Epithelial cell of esophagus (primary cell): ENCODE data around the gene STK25.

Experiments used
- DNase-seq: peaks from one replicate; pipeline ENCODE4 v3.0.0; 2010; ENCODE audit warnings: low read depth
- H3K4me3 ChIP-seq: 2 replicates; pipeline ENCODE4 v1.5.1; 2011; ENCODE audit warnings: mild to moderate bottlenecking, low read length, control low read depth
- CTCF ChIP-seq: IDR thresholded peaks from 2 replicates; pipeline ENCODE4 v1.5.1; 2011; ENCODE audit warnings: low read depth, mild to moderate bottlenecking, low read length, control low read depth, inconsistent platforms; ENCODE audit not compliant: insufficient read depth; ENCODE audit errors: missing control alignments

STK25 gene

GRCh38 chr2:241545523-241546473, 37.4 kb upstream of the STK25 start:
- DNase-seq, result no peak
- H3K4me3 ChIP-seq, result no peak overlapping the region
- no peak for TF ChIP-seq CTCF

GRCh38 chr2:241545106-241545505, 36.7 kb upstream of the STK25 start:
- H3K4me3 ChIP-seq, result no peak overlapping the region
- no peak for TF ChIP-seq CTCF
- no peak for DNase-seq

- TF ChIP-seq CTCF, result no peak
- no peak overlapping the region for H3K4me3 ChIP-seq
- no peak for DNase-seq
Observed at GRCh38 chr2:241542278-241542605, 33.9 kb upstream of the STK25 start.

- DNase-seq, result no peak
- no peak overlapping the region for H3K4me3 ChIP-seq
- TF ChIP-seq CTCF, result no peak
Observed at GRCh38 chr2:241541564-241542277, 33.3 kb upstream of the STK25 start.

- H3K4me3 ChIP-seq, result peak overlapping the region; percentile 47
- peak; percentile 87 for DNase-seq
- TF ChIP-seq CTCF, result no peak
Observed at GRCh38 chr2:241540771-241541561, 32.6 kb upstream of the STK25 start.

GRCh38 chr2:241540401-241540770, 32.0 kb upstream of the STK25 start:
- H3K4me3 ChIP-seq, result peak overlapping the region; percentile 47
- DNase-seq, result peak; percentile 75
- no peak for TF ChIP-seq CTCF
